HUES64 (cell line): ENCODE data around the gene C12orf50.
"Not testable (repeated sequence)": the region's sequence is repeated elsewhere in the genome, so short reads cannot be mapped to it uniquely, and the experiment has no call there.

Experiments used
- H3K27ac ChIP-seq: 2 replicates; pipeline ENCODE4 v1.7.0; 2013; ENCODE audit warnings: low read depth, low read length, inconsistent platforms
- H3K27me3 ChIP-seq: 2 replicates; pipeline ENCODE4 v1.6.1; 2013; ENCODE audit warnings: mild to moderate bottlenecking, low read length; ENCODE audit not compliant: insufficient read depth
- H3K36me3 ChIP-seq: 2 replicates; pipeline ENCODE4 v1.6.1; 2013; ENCODE audit warnings: mild to moderate bottlenecking, low read length; ENCODE audit not compliant: insufficient read depth
- H3K4me1 ChIP-seq: 2 replicates; pipeline ENCODE4 v1.6.1; 2013; ENCODE audit warnings: mild to moderate bottlenecking, low read length, moderate library complexity; ENCODE audit not compliant: insufficient read depth
- H3K4me3 ChIP-seq: 2 replicates; pipeline ENCODE4 v1.5.1; 2013; ENCODE audit warnings: mild to moderate bottlenecking, low read length, moderate library complexity
- H3K9ac ChIP-seq: 2 replicates; pipeline ENCODE4 v1.6.1; 2013; ENCODE audit warnings: mild to moderate bottlenecking, low read depth, low read length
- H3K9me3 ChIP-seq: 2 replicates; pipeline ENCODE4 v1.6.1; 2013; ENCODE audit warnings: low read depth, low read length; ENCODE audit not compliant: insufficient read depth
- WGBS: fragments of 150-250, 120-280 bp; methylation state at CpG from one replicate; pipeline ENCODE4 v1.1.7; 2013; ENCODE audit warnings: missing lambda C conversion rate; 5-methylcytosine and 5-hydroxymethylcytosine counted together

The C12orf50 gene

DNA sequence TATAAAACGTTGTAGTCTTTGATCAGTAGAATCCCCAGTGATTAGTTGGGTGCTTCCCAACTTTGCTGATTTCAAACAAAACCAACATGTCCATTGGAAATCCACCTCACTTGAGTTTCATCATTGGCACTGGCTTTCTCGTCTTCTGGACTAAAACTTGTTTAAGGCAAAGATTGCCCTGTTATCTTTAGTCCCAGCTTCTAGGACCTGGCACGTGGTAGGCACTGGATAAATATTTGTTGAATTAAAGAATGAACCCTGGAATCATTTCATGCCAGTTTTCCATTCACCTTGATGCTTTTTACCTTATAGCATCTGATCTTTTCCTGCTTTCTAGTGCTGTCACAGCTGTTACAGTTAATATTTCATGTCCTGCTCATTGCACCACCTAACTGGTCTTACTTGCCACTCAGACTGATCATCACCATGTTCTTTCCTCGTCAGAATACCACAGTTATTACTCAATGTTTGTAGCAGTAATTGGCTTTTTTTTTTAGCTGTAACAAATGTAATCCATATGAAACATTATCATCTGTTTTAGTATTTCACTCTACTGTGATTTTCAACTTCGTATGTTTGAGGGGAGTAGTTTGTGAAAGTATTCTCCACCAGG lies 7.3 kb upstream of the C12orf50 start:
- no peaks in the 10 kb centered on the region for H3K27me3 ChIP-seq
- H3K27ac ChIP-seq, result no peak overlapping the region
- no peaks in the 10 kb centered on the region for H3K9me3 ChIP-seq
- peaks cover 6% of the 10 kb centered on the region; the same call in 1 of the 2 replicates for H3K36me3 ChIP-seq
- peaks cover 18% of the 10 kb centered on the region; the same call in 1 of the 2 replicates for H3K4me1 ChIP-seq
- peak overlapping the region; percentile 89; the same call in 1 of the 2 replicates for H3K9ac ChIP-seq
- 43% methylated on average over 4 of the region's 5 CpGs for WGBS
- H3K4me3 ChIP-seq, result peak overlapping the region; percentile 98

DNA sequence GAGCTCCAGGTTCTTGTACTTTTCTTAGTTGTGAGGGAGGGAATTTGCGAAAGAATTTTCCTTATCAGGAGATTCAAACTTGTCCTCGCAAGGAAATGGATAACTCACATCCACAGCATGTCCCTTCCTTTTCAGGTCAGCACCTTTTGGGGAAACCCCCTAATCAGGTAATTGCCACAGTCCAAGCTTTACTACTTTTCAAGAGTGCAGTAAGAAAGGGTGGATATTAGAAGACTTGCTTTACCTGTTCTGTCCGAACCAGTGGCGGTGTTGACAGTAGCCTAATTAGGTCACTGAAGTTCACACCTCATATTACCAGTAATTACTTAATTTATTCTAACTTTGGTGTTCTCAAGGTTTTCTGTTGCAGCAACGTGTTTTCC lies 6.7 kb upstream of the C12orf50 start:
- peaks cover 6% of the 10 kb centered on the region; the same call in 1 of the 2 replicates for H3K36me3 ChIP-seq
- WGBS, result 0% methylated on average over 2 of the region's 5 CpGs
- no peak overlapping the region; the same call in 1 of the 2 replicates for H3K27ac ChIP-seq
- H3K9me3 ChIP-seq, result no peaks in the 10 kb centered on the region
- H3K4me1 ChIP-seq, result peaks cover 18% of the 10 kb centered on the region; the same call in 1 of the 2 replicates
- H3K9ac ChIP-seq, result peak overlapping the region; percentile 89
- H3K27me3 ChIP-seq, result no peaks in the 10 kb centered on the region
- H3K4me3 ChIP-seq, result peak overlapping the region; percentile 98

DNA sequence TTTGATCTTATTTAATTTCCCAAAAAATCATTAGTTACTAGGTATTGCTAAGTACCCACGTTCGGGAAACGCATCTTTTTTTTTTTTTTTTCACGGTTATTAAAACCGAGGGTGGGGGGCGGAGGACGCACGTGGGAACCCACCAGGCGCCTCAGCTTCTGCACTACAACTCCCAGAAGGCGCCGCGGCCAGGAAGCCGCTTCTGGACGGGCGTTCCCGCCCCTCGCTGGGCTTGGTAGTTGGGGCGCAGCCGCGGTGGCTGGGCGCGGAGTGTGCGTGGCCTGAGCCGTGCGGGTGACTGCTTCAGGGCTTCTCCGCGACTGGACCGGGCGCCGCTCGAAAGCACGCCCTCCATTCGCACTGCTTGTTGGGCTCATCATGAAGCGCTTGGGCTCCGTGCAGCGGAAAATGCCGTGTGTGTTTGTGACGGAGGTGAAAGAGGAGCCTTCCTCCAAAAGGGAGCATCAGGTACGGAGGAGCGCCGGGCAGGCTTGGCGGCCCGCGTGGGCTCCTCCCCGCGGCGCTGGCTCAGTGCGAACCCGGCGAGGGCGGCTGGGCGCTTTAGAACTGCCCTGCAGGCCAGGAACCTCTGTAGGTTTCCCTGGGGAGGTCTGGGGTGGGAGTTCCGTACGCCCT lies 6.2 kb upstream of the C12orf50 start:
- Histone ChIP-seq H3K4me1 (peaks cover 18% of the 10 kb centered on the region; the same call in 1 of the 2 replicates), H3K9ac (peak overlapping the region; percentile 89), H3K27me3 (no peaks in the 10 kb centered on the region), H3K27ac (peak overlapping the region; percentile 22; the same call in 1 of the 2 replicates), H3K4me3 (peak overlapping the region; percentile 98), H3K9me3 (no peaks in the 10 kb centered on the region), H3K36me3 (peaks cover 6% of the 10 kb centered on the region; the same call in 1 of the 2 replicates)
- under 1% methylated on average over 54 of the region's 54 CpGs for WGBS

DNA sequence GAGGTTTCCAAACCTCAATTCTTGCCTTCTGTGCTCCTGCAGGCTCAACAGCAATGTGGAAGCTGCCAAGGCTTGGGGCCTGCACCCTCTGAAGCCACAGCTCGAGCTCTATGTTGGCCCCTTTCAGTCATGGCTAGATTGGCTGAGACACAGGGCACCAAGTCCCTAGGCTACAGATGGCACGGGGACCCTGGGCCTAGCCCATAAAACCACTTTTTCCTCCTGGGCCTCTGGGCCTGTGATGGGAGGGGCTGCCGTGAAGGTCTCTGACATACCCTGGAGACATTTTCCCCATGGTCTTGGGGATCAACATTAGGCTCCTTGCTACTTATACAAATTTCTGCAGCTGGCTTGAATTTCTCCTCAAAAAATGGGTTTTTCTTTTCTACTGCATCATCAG lies 2.0 kb upstream of the C12orf50 start:
- not testable (repeated sequence) for H3K9ac ChIP-seq, H3K9me3 ChIP-seq, H3K27ac ChIP-seq, H3K4me3 ChIP-seq, H3K36me3 ChIP-seq, H3K4me1 ChIP-seq, H3K27me3 ChIP-seq
- 94% methylated on average over 3 of the region's 3 CpGs for WGBS

DNA sequence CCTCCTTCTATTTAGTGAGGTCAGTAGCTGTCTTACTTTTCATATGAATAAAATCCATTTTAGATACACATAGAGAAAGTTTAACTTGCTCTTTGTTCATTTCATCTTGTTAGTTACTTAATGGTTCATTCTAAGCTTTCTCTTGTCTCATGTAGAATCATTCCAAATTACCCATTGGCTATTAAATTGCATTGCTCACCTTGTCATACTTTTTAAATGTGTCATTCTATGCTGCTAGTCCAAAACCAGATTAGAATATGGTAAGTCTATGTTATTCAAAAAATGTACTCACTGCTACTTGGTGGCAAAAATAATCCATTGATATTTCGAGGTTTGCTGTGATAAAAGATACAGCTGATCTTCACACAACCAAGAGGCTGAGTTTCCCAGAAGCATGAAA lies 3.0 kb downstream of the C12orf50 start:
- Histone ChIP-seq H3K9ac (no peak overlapping the region), H3K27me3 (no peaks in the 10 kb centered on the region), H3K27ac (no peak overlapping the region), H3K9me3 (no peaks in the 10 kb centered on the region), H3K4me1 (no peaks in the 10 kb centered on the region), H3K36me3 (no peaks in the 10 kb centered on the region), H3K4me3 (no peak overlapping the region)
- WGBS, result 80% methylated on average over 1 of the region's 1 CpG

DNA sequence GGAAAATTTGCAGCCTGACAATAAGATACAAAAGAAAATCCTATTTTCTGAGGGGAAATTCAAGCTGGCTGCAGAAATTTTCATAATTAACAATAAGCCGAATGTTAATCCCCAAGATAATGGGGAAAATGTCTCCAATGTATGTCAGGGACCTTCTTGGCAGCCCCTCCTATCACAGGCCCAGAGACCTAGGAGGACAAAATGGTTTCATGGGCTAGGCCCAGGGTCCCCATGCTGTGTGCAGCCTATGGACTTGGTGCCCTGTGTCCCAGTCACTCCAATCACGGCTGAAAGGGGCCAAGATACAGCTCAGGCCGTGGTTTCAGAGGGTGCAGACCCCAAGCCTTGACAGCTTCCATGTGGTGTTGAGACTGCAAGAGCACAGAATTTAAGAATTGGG lies 11.2 kb downstream of the C12orf50 start:
- H3K4me3 ChIP-seq, result no peak overlapping the region
- no peaks in the 10 kb centered on the region for H3K27me3 ChIP-seq
- no peak overlapping the region for H3K9ac ChIP-seq
- H3K27ac ChIP-seq, result no peak overlapping the region
- no peaks in the 10 kb centered on the region for H3K4me1 ChIP-seq
- peaks cover 28% of the 10 kb centered on the region for H3K9me3 ChIP-seq
- H3K36me3 ChIP-seq, result no peaks in the 10 kb centered on the region
- WGBS, result 91% methylated on average over 3 of the region's 3 CpGs

DNA sequence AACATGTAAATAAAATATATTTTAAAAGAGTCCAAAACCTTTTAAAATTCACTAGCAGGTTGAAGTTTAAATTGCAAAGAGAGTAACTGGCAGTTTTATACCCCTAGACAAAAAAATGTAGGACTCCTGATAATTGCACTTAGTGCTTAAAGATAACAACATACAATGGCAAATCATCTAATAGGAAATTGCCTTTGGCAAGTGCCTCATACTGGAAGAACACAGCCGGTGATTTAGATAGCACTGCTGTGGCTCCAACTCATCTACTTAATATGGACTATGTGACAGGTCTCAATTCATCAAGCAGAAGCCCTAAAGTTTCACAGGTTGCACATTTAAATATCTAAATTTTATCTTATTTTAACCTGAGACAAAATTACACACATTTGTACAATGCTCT lies 13.4 kb downstream of the C12orf50 start:
- 97% methylated on average over 1 of the region's 1 CpG for WGBS
- Histone ChIP-seq H3K4me3 (no peak overlapping the region), H3K4me1 (no peaks in the 10 kb centered on the region)

DNA sequence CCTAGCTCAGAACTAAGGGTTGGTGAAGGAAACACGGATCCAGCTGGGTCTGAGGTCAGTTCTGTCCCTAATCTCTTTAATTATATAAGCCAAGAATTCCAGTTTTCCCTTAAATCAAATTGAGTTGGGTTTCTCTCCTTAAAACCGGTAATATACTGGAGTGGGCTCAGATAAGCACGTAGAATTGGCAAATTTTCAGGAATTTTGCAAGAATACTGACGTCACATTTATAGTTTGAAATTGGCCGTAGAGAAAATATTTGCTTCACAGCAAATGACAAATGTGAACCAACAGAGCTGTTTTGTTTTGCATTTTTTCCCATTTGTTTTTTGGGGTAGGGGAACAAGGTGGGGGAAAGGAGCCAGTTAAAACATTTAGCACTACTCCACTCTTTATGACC lies 17.4 kb downstream of the C12orf50 start:
- peaks cover 3% of the 10 kb centered on the region for H3K9me3 ChIP-seq
- no peaks in the 10 kb centered on the region for H3K4me1 ChIP-seq
- no peak overlapping the region for H3K27ac ChIP-seq
- WGBS, result 96% methylated on average over 5 of the region's 5 CpGs
- no peaks in the 10 kb centered on the region for H3K36me3 ChIP-seq
- no peak overlapping the region for H3K9ac ChIP-seq
- no peak overlapping the region for H3K4me3 ChIP-seq
- H3K27me3 ChIP-seq, result no peaks in the 10 kb centered on the region

More for the DNA sequence above, 13.4 kb downstream of the C12orf50 start:
- no peaks in the 10 kb centered on the region for H3K36me3 ChIP-seq
- H3K9ac ChIP-seq, result no peak overlapping the region
- H3K27me3 ChIP-seq, result no peaks in the 10 kb centered on the region
- no peak overlapping the region for H3K27ac ChIP-seq
- peaks cover 28% of the 10 kb centered on the region for H3K9me3 ChIP-seq

DNA sequence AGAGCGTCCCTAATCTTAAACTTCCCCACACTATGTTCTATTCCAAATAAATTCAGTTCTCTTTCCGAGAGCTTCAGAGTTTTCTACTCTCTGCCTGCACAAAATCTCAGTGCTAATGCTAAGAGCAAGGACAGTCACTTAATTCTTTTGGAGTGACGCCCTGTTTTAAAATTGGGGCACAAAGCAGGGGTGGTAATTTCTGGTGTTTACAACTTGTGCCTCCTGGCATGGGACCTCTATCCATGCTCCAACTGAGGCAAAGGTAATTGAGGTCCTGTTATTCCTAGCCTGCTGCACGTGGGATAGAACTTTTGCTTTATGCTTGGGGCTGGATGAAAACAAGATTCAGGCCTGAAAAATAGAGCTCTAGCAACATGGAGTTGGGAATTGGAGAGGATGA lies 22.9 kb downstream of the C12orf50 start:
- WGBS, result 96% methylated on average over 4 of the region's 4 CpGs
- Histone ChIP-seq H3K9ac (no peak overlapping the region), H3K4me1 (no peaks in the 10 kb centered on the region), H3K27me3 (no peaks in the 10 kb centered on the region), H3K4me3 (no peak overlapping the region), H3K27ac (no peak overlapping the region), H3K36me3 (no peaks in the 10 kb centered on the region), H3K9me3 (peaks cover 14% of the 10 kb centered on the region; the same call in 1 of the 2 replicates)

DNA sequence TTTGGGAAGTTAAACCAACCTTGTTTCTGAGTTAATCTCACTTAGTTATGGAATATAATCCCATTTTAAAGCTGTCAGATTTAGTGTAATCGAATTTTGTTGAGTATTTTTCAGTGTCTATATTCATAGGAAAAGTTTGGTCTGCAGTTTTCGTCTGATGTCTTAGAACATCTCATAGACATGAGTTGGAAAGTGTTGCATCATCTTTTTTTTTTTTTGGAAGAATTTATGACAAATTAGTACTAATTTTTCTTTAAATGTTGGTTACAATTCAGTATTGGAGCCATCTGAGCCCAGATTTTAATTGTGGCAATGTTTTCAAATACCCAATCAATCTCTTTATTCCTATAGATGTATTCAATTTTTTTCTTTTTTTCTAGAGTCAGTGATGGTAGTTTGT lies 27.9 kb downstream of the C12orf50 start:
- Histone ChIP-seq H3K4me1 (no peaks in the 10 kb centered on the region), H3K9ac (no peak overlapping the region), H3K27me3 (no peaks in the 10 kb centered on the region), H3K36me3 (no peaks in the 10 kb centered on the region), H3K9me3 (peaks cover 13% of the 10 kb centered on the region; the same call in 1 of the 2 replicates), H3K27ac (no peak overlapping the region), H3K4me3 (no peak overlapping the region)
- 85% methylated on average over 2 of the region's 2 CpGs for WGBS

DNA sequence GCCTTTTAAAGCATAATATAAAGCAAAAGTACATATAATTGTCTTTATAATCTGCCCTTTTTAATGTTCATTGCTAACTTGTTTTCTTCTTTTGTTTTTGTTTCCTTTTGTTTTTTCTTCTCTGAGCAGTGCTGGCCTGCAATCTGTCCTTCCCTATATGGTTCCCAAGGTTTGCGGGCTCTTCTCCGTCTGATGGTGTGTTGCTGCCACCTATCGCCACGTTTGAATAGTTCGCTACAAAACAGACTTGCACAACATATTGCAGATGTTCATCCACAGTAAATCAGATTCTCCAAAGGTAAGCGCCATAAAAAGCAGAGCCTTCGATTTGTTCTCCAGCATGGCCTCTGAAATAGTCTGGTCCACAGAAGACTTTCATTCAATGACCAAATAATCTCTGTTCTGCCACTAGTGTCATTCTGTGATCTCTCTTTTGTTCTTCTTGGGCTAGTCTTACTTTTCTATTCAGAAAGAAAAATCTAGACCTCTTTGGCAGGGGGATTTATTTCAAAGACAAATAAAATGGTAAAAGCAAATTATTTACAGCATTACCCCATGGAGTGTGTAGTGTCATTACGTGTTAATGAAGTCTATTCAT lies 33.5 kb downstream of the C12orf50 start:
- Histone ChIP-seq H3K27me3 (no peaks in the 10 kb centered on the region), H3K4me3 (no peak overlapping the region), H3K9ac (no peak overlapping the region), H3K27ac (no peak overlapping the region), H3K36me3 (no peaks in the 10 kb centered on the region), H3K4me1 (peaks cover 6% of the 10 kb centered on the region; the same call in 1 of the 2 replicates), H3K9me3 (no peaks in the 10 kb centered on the region)
- 14% methylated on average over 8 of the region's 8 CpGs for WGBS
